ENCODE results near the gene SV2C. TPM values are rescaled to one million over a fixed set of nuclear protein-coding genes. Genes with fewer than 3 reads are reported as not detected.

Gene SV2C
- total and polyA plus RNA-seq, 10 of the 15 experiments (the other 5 are each of a cell fraction or from before 2014, with no cell fraction given), result under 0.01 to 1.1 (median 0.63) TPM

- no peak overlapping the region for H2AFZ ChIP-seq (ENCODE audit: control insufficient read depth, low read depth, low read length)
- DNase-seq (ENCODE audit: low read depth, low spot score) (no peak), FAIRE-seq (no peak), ATAC-seq (no peak)
- no peaks in the 10 kb centered on the region for H3K79me2 ChIP-seq (ENCODE audit: control insufficient read depth, insufficient read depth, low read length)
- no peaks in the 10 kb centered on the region for H3K9me3 ChIP-seq (replicated peaks; ENCODE audit: control insufficient read depth, insufficient read depth, low read length)
- H3K4me3 ChIP-seq, result no peak overlapping the region
- no peak for TF ChIP-seq CHD2 (IDR thresholded peaks at IDR 0.05; ENCODE audit: borderline replicate concordance, low read depth, low read length)
- no peak for TF ChIP-seq ZNF217 (IDR thresholded peaks at IDR 0.05)
- no peak for TF ChIP-seq RFX5 (IDR thresholded peaks at IDR 0.05; ENCODE audit: low read depth, low read length)
- no peak for TF ChIP-seq ZNF687 (IDR thresholded peaks at IDR 0.05)
- no peak for TF ChIP-seq DPF2 (IDR thresholded peaks at IDR 0.05)
- no peak for TF ChIP-seq HDAC6 (IDR thresholded peaks at IDR 0.05; ENCODE audit: unreplicated experiment)
- no peak for TF ChIP-seq EGR1 (IDR thresholded peaks at IDR 0.05; ENCODE audit: borderline replicate concordance in 1 of 2, low read depth in 2 of 2, low read length in 2 of 2)
- ChIA-PET RAD21 (ENCODE audit: unreplicated experiment) (interaction anchor here (1.0 kb wide), 1 partner anchor 13 kb away, joined by 3 read pairs; no protein-coding TSS in a partner anchor), CTCF (interaction anchor here (1.2 to 1.6 kb wide), 2 partner anchors 14 to 156 kb away, joined by 3 to 7 read pairs; partner anchors contain the start of gene IQGAP2), SMC1A (ENCODE audit: uncharacterized antibody, unreplicated experiment) (interaction anchor here (0.6 to 2.0 kb wide), 6 partner anchors 10 to 194 kb away, joined by 3 to 6 read pairs (median 3); no protein-coding TSS in a partner anchor), POLR2A (no interaction called here)
- 80% methylated on average over 11 of the region's 11 CpGs for WGBS (ENCODE audit: insufficient coverage, insufficient replicate concordance, low lambda C conversion rate, missing lambda C conversion rate)
- in situ Hi-C loops (cut with MboI), result no loop called here
- BruUV-seq (replicated peaks), result no TSS peak
- no peaks in the 10 kb centered on the region for H4K20me1 ChIP-seq (ENCODE audit: control insufficient read depth, insufficient read depth)
- H3K4me1 ChIP-seq (ENCODE audit: control insufficient read depth, insufficient read depth, low read length), result no peaks in the 10 kb centered on the region
- H3K27me3 ChIP-seq (replicated peaks in 1 of 2; ENCODE audit: control insufficient read depth in 2 of 2, insufficient read depth in 2 of 2, low read length in 1 of 2), result no peaks in the 10 kb centered on the region
- H3K4me2 ChIP-seq (ENCODE audit: control insufficient read depth, insufficient read depth), result no peak overlapping the region
- H3K27ac ChIP-seq (ENCODE audit: control insufficient read depth, insufficient read depth), result no peak overlapping the region
- H3K9ac ChIP-seq (ENCODE audit: control insufficient read depth, insufficient read depth, low read length), result no peak overlapping the region
- no peaks in the 10 kb centered on the region for H3K36me3 ChIP-seq (ENCODE audit: control insufficient read depth in 2 of 2, insufficient read depth in 2 of 2, low read length in 1 of 2)
- intact Hi-C loops (cut with micrococcal nuclease; ENCODE audit: unreplicated experiment), result loop anchor here (5.0 kb wide), 1 partner anchor 37 kb away; no protein-coding TSS in a partner anchor
These were observed 305.8 kb downstream of the SV2C start for GRCh38 chr5:76388791-76389512.
